GM23338 (cell line): ENCODE measurements around the gene VPS41. TPM values are rescaled to one million over a fixed set of nuclear protein-coding genes. Genes with fewer than 3 reads are reported as not detected.

ENCODE experiments used
- ATAC-seq: fragments of 200-7000 bp; cut with Tn5 transposase; 3 replicates; pipeline ENCODE4 v1.9.1; 2020
- DNase-seq: peaks from one replicate; pipeline ENCODE4 v3.0.0-alpha.2; 2015; ENCODE audit warnings: low spot score
- H2AFZ ChIP-seq: fragments of 200-600 bp; sonication (generic); 2 replicates; pipeline ENCODE4 v1.8.0; 2016; ENCODE audit warnings: antibody characterized with exemption, mild to moderate bottlenecking, moderate library complexity
- H3F3A ChIP-seq: fragments of 200-600 bp; sonication (generic); replicated peaks from 2 replicates; pipeline ENCODE4 v1.8.0; 2017; ENCODE audit warnings: antibody characterized with exemption, mixed run types, low read depth
- H3K27ac ChIP-seq: fragments of 200-600 bp; sonication (generic); 2 replicates; pipeline ENCODE4 v1.6.1; 2016; ENCODE audit warnings: low read depth
- H3K27me3 ChIP-seq: fragments of 200-600 bp; sonication (generic); 2 replicates; pipeline ENCODE4 v1.8.0; 2016; ENCODE audit warnings: mild to moderate bottlenecking, mixed run types, moderate library complexity; ENCODE audit not compliant: insufficient read depth
- H3K36me3 ChIP-seq: fragments of 200-600 bp; sonication (generic); 2 replicates; pipeline ENCODE4 v1.8.0; 2016; ENCODE audit warnings: mild to moderate bottlenecking; ENCODE audit not compliant: insufficient read depth
- H3K4me1 ChIP-seq: fragments of 200-600 bp; sonication (generic); 2 replicates; pipeline ENCODE4 v1.8.0; 2016; ENCODE audit warnings: mild to moderate bottlenecking, moderate library complexity; ENCODE audit not compliant: insufficient read depth
- H3K4me2 ChIP-seq: fragments of 200-600 bp; sonication (generic); 2 replicates; pipeline ENCODE4 v1.7.1; 2017; ENCODE audit warnings: mixed run types
- H3K4me3 ChIP-seq: fragments of 200-600 bp; sonication (generic); 2 replicates; pipeline ENCODE4 v1.6.1; 2016; ENCODE audit warnings: mixed run types
- H3K79me2 ChIP-seq: fragments of 200-600 bp; sonication (generic); replicated peaks from 2 replicates; pipeline ENCODE4 v1.8.0; 2017; ENCODE audit warnings: mild to moderate bottlenecking; ENCODE audit not compliant: insufficient read depth
- H3K9me2 ChIP-seq: fragments of 200-600 bp; sonication (generic); 2 replicates; pipeline ENCODE4 v1.8.0; 2017; ENCODE audit not compliant: insufficient read depth
- H4K20me1 ChIP-seq: fragments of 200-600 bp; sonication (generic); replicated peaks from 2 replicates; pipeline ENCODE4 v1.8.0; 2017; ENCODE audit warnings: mild to moderate bottlenecking; ENCODE audit not compliant: insufficient read depth
- H3K27ac Mint-ChIP-seq: 2 replicates; pipeline ENCODE4 v1.8.0; 2020; ENCODE audit warnings: inconsistent platforms, mild to moderate bottlenecking, moderate library complexity, mixed read lengths
- H3K27me3 Mint-ChIP-seq: 3 replicates; pipeline ENCODE4 v1.8.0; 2022; ENCODE audit warnings: low read depth, mild to moderate bottlenecking, moderate library complexity, mixed read lengths, inconsistent platforms; ENCODE audit not compliant: insufficient read depth, poor library complexity
- H3K36me3 Mint-ChIP-seq: 3 replicates; pipeline ENCODE4 v1.8.0; 2021; ENCODE audit warnings: low read depth, mild to moderate bottlenecking, inconsistent platforms, moderate library complexity, mixed read lengths
- H3K4me1 Mint-ChIP-seq: 3 replicates; pipeline ENCODE4 v1.8.0; 2020; ENCODE audit warnings: mild to moderate bottlenecking, inconsistent platforms, mixed read lengths
- H3K4me3 Mint-ChIP-seq: 3 replicates; pipeline ENCODE4 v1.8.0; 2021; ENCODE audit warnings: moderate library complexity, mild to moderate bottlenecking, inconsistent platforms, mixed read lengths
- H3K9me3 Mint-ChIP-seq: 3 replicates; pipeline ENCODE4 v1.8.0; 2020; ENCODE audit warnings: moderate library complexity, mild to moderate bottlenecking, inconsistent platforms, mixed read lengths
- CREB1 ChIP-seq: fragments of 250-450 bp; sonication (Bioruptor Pico); IDR thresholded peaks from 2 replicates; pipeline ENCODE4 v1.5.0; 2020; ENCODE audit warnings: low read depth, mild to moderate bottlenecking, moderate library complexity
- CTCF ChIP-seq, 2 experiments: fragments of 200-600 bp in 1 of 2; sonication (generic) in 1 of 2; conservative IDR thresholded peaks; 2 replicates each; pipeline versions ENCODE4 v1.5.1 to v1.6.1; 2016 to 2017; ENCODE audit warnings: antibody characterized with exemption in 2 of 2, low read depth in 2 of 2, mild to moderate bottlenecking in 2 of 2, moderate library complexity in 1 of 2
- EZH2 ChIP-seq: fragments of 200-600 bp; sonication (generic); IDR thresholded peaks from one replicate; pipeline ENCODE4 v1.8.0; 2017; ENCODE audit warnings: antibody characterized with exemption, mild to moderate bottlenecking, low read depth; ENCODE audit not compliant: unreplicated experiment
- EZH2phosphoT487 ChIP-seq: fragments of 200-600 bp; sonication (generic); IDR thresholded peaks from one replicate; pipeline ENCODE4 v1.8.1; 2018; ENCODE audit warnings: antibody characterized with exemption; ENCODE audit not compliant: unreplicated experiment
- JUNB ChIP-seq: IDR thresholded peaks from one replicate; pipeline ENCODE4 v1.6.1; 2016; ENCODE audit warnings: antibody characterized with exemption; ENCODE audit not compliant: unreplicated experiment
- NANOG ChIP-seq: IDR thresholded peaks from 2 replicates; pipeline ENCODE4 v1.6.1; 2016; ENCODE audit warnings: antibody characterized with exemption, borderline replicate concordance
- POLR2AphosphoS5 ChIP-seq: IDR thresholded peaks from 2 replicates; pipeline ENCODE4 v1.6.1; 2016; ENCODE audit warnings: antibody characterized with exemption, low read depth
- REST ChIP-seq: IDR thresholded peaks from one replicate; pipeline ENCODE4 v1.6.1; 2018; ENCODE audit warnings: antibody characterized with exemption; ENCODE audit not compliant: unreplicated experiment
- STAT1 ChIP-seq: IDR thresholded peaks from one replicate; pipeline ENCODE4 v1.6.1; 2016; ENCODE audit warnings: antibody characterized with exemption; ENCODE audit not compliant: unreplicated experiment
- ZNF114 ChIP-seq: fragments of 250-450 bp; sonication (Bioruptor Pico); IDR thresholded peaks from 2 replicates; pipeline ENCODE4 v1.5.0; 2020; ENCODE audit warnings: mild to moderate bottlenecking, moderate library complexity
- ZNF331 ChIP-seq: fragments of 250-450 bp; sonication (Bioruptor Pico); IDR thresholded peaks from 2 replicates; pipeline ENCODE4 v1.5.0; 2020; ENCODE audit warnings: low read depth, mild to moderate bottlenecking, moderate library complexity
- ZNF462 ChIP-seq: fragments of 250-450 bp; sonication (Bioruptor Pico); IDR thresholded peaks from 2 replicates; pipeline ENCODE4 v1.5.0; 2020; ENCODE audit warnings: mild to moderate bottlenecking, moderate library complexity
- polyA plus RNA-seq: library from polyadenylated mRNA; unstranded; fragments of >200 nt; fragmentation: Nextera tagmentation; extraction: Ambion mirVana; gene quantifications from 2 replicates; pipeline ENCODE4 v1.2.1, GENCODE V29; 2016
- total RNA-seq: library from RNA; depleted of rRNA; stranded (reverse); fragments of >200 nt; shearing (Covaris generic); gene quantifications from 2 replicates; pipeline ENCODE4 v1.2.3, GENCODE V29; 2014

The VPS41 gene
- total and polyA plus RNA-seq, 2 experiments from 2014 or later: 20.2 to 41.2 TPM

GRCh38 chr7:38928506-38928905, 19.5 kb upstream of the VPS41 start:
- Mint-ChIP-seq H3K27me3 (peaks cover 7% of the 10 kb centered on the region), H3K27ac (no peak overlapping the region), H3K4me1 (peaks cover 16% of the 10 kb centered on the region; the same call in 2 of the 3 replicates), H3K4me3 (no peak overlapping the region), H3K36me3 (no peaks in the 10 kb centered on the region), H3K9me3 (no peaks in the 10 kb centered on the region; the same call in 2 of the 3 replicates)
- Histone ChIP-seq H4K20me1 (no peaks in the 10 kb centered on the region), H3K27ac (no peak overlapping the region), H3K9me2 (no peaks in the 10 kb centered on the region), H3K4me2 (no peak overlapping the region), H3K36me3 (no peaks in the 10 kb centered on the region), H3K4me1 (peaks cover 9% of the 10 kb centered on the region; the same call in 1 of the 2 replicates), H3K4me3 (no peak overlapping the region), H3F3A (no peaks in the 10 kb centered on the region), H2AFZ (no peak overlapping the region), H3K79me2 (no peaks in the 10 kb centered on the region), H3K27me3 (no peaks in the 10 kb centered on the region)
- ATAC-seq (no peak), DNase-seq (no peak)
- no peak for TF ChIP-seq NANOG
- no peak for TF ChIP-seq EZH2phosphoT487
- TF ChIP-seq ZNF331 (CRISPR knock-in tag): no peak
- TF ChIP-seq JUNB: no peak
- no peak for TF ChIP-seq STAT1
- no peak for TF ChIP-seq POLR2AphosphoS5
- TF ChIP-seq CREB1 (CRISPR knock-in tag): no peak
- TF ChIP-seq ZNF114 (CRISPR knock-in tag): no peak
- no peak for TF ChIP-seq ZNF462 (CRISPR knock-in tag)
- TF ChIP-seq CTCF (conservative IDR thresholded peaks at IDR 0.05; ENCODE audit: low read depth in 2 of 2): no peak
- no peak for TF ChIP-seq EZH2
- TF ChIP-seq REST: no peak
